H9 (cell line): ENCODE data around the gene IQGAP2. TPM values are rescaled to one million over a fixed set of nuclear protein-coding genes. Genes with fewer than 3 reads are reported as not detected.

Experiments used
- DNase-seq: peaks from one replicate; pipeline ENCODE4 v3.0.0-alpha.2; 2017
- H2AFZ ChIP-seq: one replicate; pipeline ENCODE4 v1.6.1; 2013; ENCODE audit warnings: mild to moderate bottlenecking, low read length, control low read depth, moderate library complexity
- H2AK5ac ChIP-seq: 2 replicates; pipeline ENCODE4 v1.6.1; 2013; ENCODE audit warnings: low read length, control low read depth, mixed read lengths; ENCODE audit not compliant: insufficient read length
- H2BK120ac ChIP-seq: one replicate; pipeline ENCODE4 v1.6.1; 2013; ENCODE audit warnings: low read depth, mild to moderate bottlenecking, low read length, control low read depth, inconsistent platforms; ENCODE audit not compliant: poor library complexity, severe bottlenecking
- H2BK12ac ChIP-seq: 2 replicates; pipeline ENCODE4 v1.6.1; 2013; ENCODE audit warnings: low read length, control low read depth, mixed read lengths, low read depth; ENCODE audit not compliant: insufficient read length
- H2BK15ac ChIP-seq: 2 replicates; pipeline ENCODE4 v1.6.1; 2013; ENCODE audit warnings: low read depth, low read length, control low read depth
- H2BK20ac ChIP-seq: one replicate; pipeline ENCODE4 v1.6.1; 2013; ENCODE audit warnings: low read depth, mild to moderate bottlenecking, low read length, control low read depth, inconsistent platforms; ENCODE audit not compliant: poor library complexity, severe bottlenecking
- H2BK5ac ChIP-seq: 2 replicates; pipeline ENCODE4 v1.6.1; 2013; ENCODE audit warnings: low read length, control low read depth, mixed read lengths; ENCODE audit not compliant: insufficient read length
- H3K14ac ChIP-seq: 2 replicates; pipeline ENCODE4 v1.6.1; 2013; ENCODE audit warnings: low read length, control low read depth; ENCODE audit not compliant: insufficient read depth
- H3K18ac ChIP-seq: 2 replicates; pipeline ENCODE4 v1.6.1; 2013; ENCODE audit warnings: low read depth, mild to moderate bottlenecking, mixed read lengths, low read length, control low read depth; ENCODE audit not compliant: insufficient read length
- H3K23ac ChIP-seq: 2 replicates; pipeline ENCODE4 v1.6.1; 2013; ENCODE audit warnings: low read length, control low read depth, mixed read lengths, low read depth; ENCODE audit not compliant: insufficient read length
- H3K23me2 ChIP-seq: 2 replicates; pipeline ENCODE4 v1.6.1; 2013; ENCODE audit warnings: low read depth, mild to moderate bottlenecking, mixed read lengths, low read length, control low read depth; ENCODE audit not compliant: insufficient read length, poor library complexity, severe bottlenecking
- H3K27ac ChIP-seq: 2 replicates; pipeline ENCODE4 v1.5.1; 2013; ENCODE audit warnings: low read length, control low read depth, mixed read lengths, low read depth; ENCODE audit not compliant: insufficient read length
- H3K27me3 ChIP-seq: 2 replicates; pipeline ENCODE4 v1.6.1; 2013; ENCODE audit warnings: low read length, control low read depth, inconsistent platforms; ENCODE audit not compliant: insufficient read depth
- H3K4ac ChIP-seq: 2 replicates; pipeline ENCODE4 v1.6.1; 2013; ENCODE audit warnings: low read depth, mild to moderate bottlenecking, control low read depth, inconsistent platforms, low read length, moderate library complexity
- H3K4me1 ChIP-seq: 2 replicates; pipeline ENCODE4 v1.6.1; 2013; ENCODE audit warnings: low read length, control low read depth, inconsistent platforms; ENCODE audit not compliant: insufficient read depth
- H3K4me2 ChIP-seq: 2 replicates; pipeline ENCODE4 v1.6.1; 2013; ENCODE audit warnings: low read length, control low read depth, mixed read lengths; ENCODE audit not compliant: insufficient read length, insufficient read depth
- H3K56ac ChIP-seq: 2 replicates; pipeline ENCODE4 v1.6.1; 2013; ENCODE audit warnings: low read depth, mild to moderate bottlenecking, mixed read lengths, low read length, control low read depth; ENCODE audit not compliant: insufficient read length
- H3K79me1 ChIP-seq: 2 replicates; pipeline ENCODE4 v1.6.1; 2013; ENCODE audit warnings: low read depth, mild to moderate bottlenecking, moderate library complexity, low read length, control low read depth, inconsistent platforms; ENCODE audit not compliant: insufficient read depth, poor library complexity, severe bottlenecking
- H3K79me2 ChIP-seq: 2 replicates; pipeline ENCODE4 v1.6.1; 2013; ENCODE audit warnings: low read length, control low read depth, inconsistent platforms; ENCODE audit not compliant: insufficient read depth
- H3K9ac ChIP-seq: 2 replicates; pipeline ENCODE4 v1.6.1; 2013; ENCODE audit warnings: low read length, control low read depth, mixed read lengths; ENCODE audit not compliant: insufficient read length; ENCODE audit errors: extremely low read depth
- H3K9me3 ChIP-seq: one replicate; pipeline ENCODE4 v1.6.1; 2013; ENCODE audit warnings: low read depth, low read length, inconsistent platforms; ENCODE audit not compliant: control insufficient read depth
- H3T11ph ChIP-seq: one replicate; pipeline ENCODE4 v1.6.1; 2013; ENCODE audit warnings: mild to moderate bottlenecking, low read length, control low read depth, inconsistent platforms
- H4K20me1 ChIP-seq: one replicate; pipeline ENCODE4 v1.6.1; 2013; ENCODE audit not compliant: control insufficient read depth, insufficient read length, insufficient read depth
- H4K5ac ChIP-seq: 2 replicates; pipeline ENCODE4 v1.6.1; 2013; ENCODE audit warnings: low read depth, mild to moderate bottlenecking, mixed read lengths, low read length, control low read depth; ENCODE audit not compliant: insufficient read length
- H4K8ac ChIP-seq: replicated peaks from 2 replicates; pipeline ENCODE4 v1.6.1; 2013; ENCODE audit warnings: low read length, control low read depth, mixed read lengths, low read depth; ENCODE audit not compliant: insufficient read length
- H4K91ac ChIP-seq: 2 replicates; pipeline ENCODE4 v1.6.1; 2013; ENCODE audit warnings: low read depth, mild to moderate bottlenecking, moderate library complexity, mixed read lengths, low read length, control low read depth; ENCODE audit not compliant: insufficient read length
- H3K27ac Mint-ChIP-seq, 3 experiments: 2 replicates in 2 of 3; 3 replicates in 1 of 3; pipeline ENCODE4 v1.8.0; 2020 to 2021; ENCODE audit warnings: mixed read lengths in 3 of 3, mild to moderate bottlenecking in 1 of 3, moderate library complexity in 1 of 3
- H3K27me3 Mint-ChIP-seq: 2 replicates; pipeline ENCODE4 v1.8.0; 2021; ENCODE audit warnings: low read depth, mild to moderate bottlenecking, moderate library complexity, mixed read lengths
- H3K36me3 Mint-ChIP-seq, 3 experiments: 2 replicates in 2 of 3; 3 replicates in 1 of 3; pipeline ENCODE4 v1.8.0; 2020 to 2021; ENCODE audit warnings: low read depth in 3 of 3, mixed read lengths in 3 of 3; ENCODE audit not compliant: insufficient read depth in 1 of 3
- H3K4me1 Mint-ChIP-seq, 2 experiments: 2 replicates each; pipeline ENCODE4 v1.8.0; 2020; ENCODE audit warnings: mixed read lengths in 2 of 2
- H3K4me3 Mint-ChIP-seq, 2 experiments: 2 replicates in 1 of 2; 3 replicates in 1 of 2; pipeline ENCODE4 v1.8.0; 2020 to 2021; ENCODE audit warnings: mild to moderate bottlenecking in 2 of 2, mixed read lengths in 2 of 2, moderate library complexity in 1 of 2
- H3K9me3 Mint-ChIP-seq, 2 experiments: 2 replicates in 1 of 2; 3 replicates in 1 of 2; pipeline ENCODE4 v1.8.0; 2020; ENCODE audit warnings: mild to moderate bottlenecking in 2 of 2, mixed read lengths in 2 of 2, moderate library complexity in 1 of 2
- WGBS: extraction: QIAGEN DNeasy Blood & Tissue Kit; methylation state at CpG from one replicate; pipeline ENCODE4 v1.1.7; 2013; ENCODE audit warnings: missing lambda C conversion rate, low lambda C conversion rate, mixed read lengths; ENCODE audit not compliant: insufficient read length; ENCODE audit errors: extremely low coverage; 5-methylcytosine and 5-hydroxymethylcytosine counted together
- total RNA-seq: library from RNA; stranded (reverse); gene quantifications from 2 replicates; pipeline ENCODE4 v1.2.1, GENCODE V29; 2021
- TF ChIP-seq, protein P1 (sequence below): fragments of 200-600 bp; sonication (generic); conservative IDR thresholded peaks from 3 replicates; pipeline ENCODE4 v1.8.0; 2021; ENCODE audit warnings: antibody characterized with exemption, mild to moderate bottlenecking

IQGAP2 gene
- total RNA-seq, 1 experiment from 2014 or later: 22.5 TPM

DNA sequence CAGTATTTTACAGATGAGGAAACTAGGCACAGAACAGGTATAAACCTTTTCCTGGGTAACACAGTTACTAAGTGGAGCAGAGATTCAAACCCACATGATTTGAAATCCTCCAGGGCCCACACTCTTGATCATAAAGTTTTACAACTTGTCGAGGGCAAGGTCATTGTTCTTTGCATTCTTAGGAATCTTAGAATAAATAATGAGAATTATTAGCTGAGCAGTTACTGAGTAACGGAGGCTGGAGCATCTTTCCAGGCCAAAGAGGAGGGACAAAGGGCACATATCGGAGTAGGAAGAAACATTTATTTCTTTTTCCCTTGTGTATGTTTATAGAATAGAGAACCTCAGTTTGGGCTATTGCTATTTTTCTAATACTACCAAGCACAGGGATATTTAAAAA is 285.8 kb downstream of the IQGAP2 start:
- no peaks in the 10 kb centered on the region for H3K4me1 ChIP-seq
- H3K4me2 ChIP-seq: no peak overlapping the region
- no peak overlapping the region for H2AFZ ChIP-seq

More for the DNA sequence above, 285.8 kb downstream of the IQGAP2 start:
- DNase-seq: no peak
- peaks cover 0 to 12% (median 0%) of the 10 kb centered on the region in 3 experiments; a peak in 3 of 7 replicates for H3K36me3 Mint-ChIP-seq
- H3K23ac ChIP-seq: no peak overlapping the region
- H3K4ac ChIP-seq: no peak overlapping the region
- H3K27me3 Mint-ChIP-seq: no peaks in the 10 kb centered on the region
- H4K5ac ChIP-seq: no peak overlapping the region
- no peak overlapping the region for H2BK15ac ChIP-seq
- no peak overlapping the region for H2BK20ac ChIP-seq
- H3K79me2 ChIP-seq: no peaks in the 10 kb centered on the region
- no peak overlapping the region for H4K8ac ChIP-seq
- H2BK120ac ChIP-seq: no peak overlapping the region
- no peak overlapping the region for H3K4me3 Mint-ChIP-seq
- no peak overlapping the region for H3K9ac ChIP-seq
- H3K14ac ChIP-seq: no peak overlapping the region
- H3K79me1 ChIP-seq: no peaks in the 10 kb centered on the region
- H3T11ph ChIP-seq: no peak overlapping the region
- H3K18ac ChIP-seq: no peak overlapping the region
- H4K20me1 ChIP-seq: no peaks in the 10 kb centered on the region
- H3K56ac ChIP-seq: no peak overlapping the region
- no peak overlapping the region for H4K91ac ChIP-seq
- no peaks in the 10 kb centered on the region for H3K9me3 Mint-ChIP-seq
- no peak overlapping the region for H2BK12ac ChIP-seq
- H3K27me3 ChIP-seq: no peaks in the 10 kb centered on the region
- TF ChIP-seq, protein P1, sequence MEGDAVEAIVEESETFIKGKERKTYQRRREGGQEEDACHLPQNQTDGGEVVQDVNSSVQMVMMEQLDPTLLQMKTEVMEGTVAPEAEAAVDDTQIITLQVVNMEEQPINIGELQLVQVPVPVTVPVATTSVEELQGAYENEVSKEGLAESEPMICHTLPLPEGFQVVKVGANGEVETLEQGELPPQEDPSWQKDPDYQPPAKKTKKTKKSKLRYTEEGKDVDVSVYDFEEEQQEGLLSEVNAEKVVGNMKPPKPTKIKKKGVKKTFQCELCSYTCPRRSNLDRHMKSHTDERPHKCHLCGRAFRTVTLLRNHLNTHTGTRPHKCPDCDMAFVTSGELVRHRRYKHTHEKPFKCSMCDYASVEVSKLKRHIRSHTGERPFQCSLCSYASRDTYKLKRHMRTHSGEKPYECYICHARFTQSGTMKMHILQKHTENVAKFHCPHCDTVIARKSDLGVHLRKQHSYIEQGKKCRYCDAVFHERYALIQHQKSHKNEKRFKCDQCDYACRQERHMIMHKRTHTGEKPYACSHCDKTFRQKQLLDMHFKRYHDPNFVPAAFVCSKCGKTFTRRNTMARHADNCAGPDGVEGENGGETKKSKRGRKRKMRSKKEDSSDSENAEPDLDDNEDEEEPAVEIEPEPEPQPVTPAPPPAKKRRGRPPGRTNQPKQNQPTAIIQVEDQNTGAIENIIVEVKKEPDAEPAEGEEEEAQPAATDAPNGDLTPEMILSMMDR: no peak
- whole genome bisulfite sequencing: no CpG with 5 or more reads among the region's 3 CpGs
- no peaks in the 10 kb centered on the region for H3K4me1 Mint-ChIP-seq
- H3K9me3 ChIP-seq: no peaks in the 10 kb centered on the region
- no peaks in the 10 kb centered on the region for H3K23me2 ChIP-seq
- no peak overlapping the region for H2AK5ac ChIP-seq
- no peak overlapping the region for H2BK5ac ChIP-seq
- no peak overlapping the region for H3K27ac Mint-ChIP-seq
- H3K27ac ChIP-seq: no peak overlapping the region
